Activated CD8-positive, alpha-beta memory T cell treated with anti-CD3 and anti-CD28 coated beads for 24 hours (primary cell): Measurements from ENCODE around the gene RETN.

Source experiments
- DNase-seq: peaks from one replicate; pipeline ENCODE4 v3.0.0-alpha.2; 2020

Gene RETN

GRCh38 chr19:7709932-7710460 lies 41.1 kb downstream of the RETN start:
- no peak for DNase-seq

DNA sequence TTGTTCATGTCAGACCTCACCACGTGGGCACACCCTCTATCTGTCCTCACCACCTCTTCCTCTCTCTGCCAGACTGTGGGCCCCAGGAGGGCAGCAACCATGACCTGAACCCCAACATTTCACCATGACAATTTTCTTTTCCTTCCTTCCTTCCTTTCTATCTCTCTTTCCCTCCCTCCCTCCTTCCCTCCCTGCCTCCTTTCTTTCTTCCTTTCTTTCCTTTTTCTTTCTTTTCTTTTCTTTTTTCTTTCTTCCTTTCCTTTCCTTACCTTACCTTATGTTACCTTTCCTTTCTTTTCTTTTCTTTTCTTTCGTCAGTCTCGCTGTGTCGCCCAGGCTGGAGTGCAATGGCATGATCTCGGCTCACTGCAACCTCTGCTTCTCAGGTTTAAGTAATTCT lies 41.8 kb downstream of the RETN start:
- DNase-seq: no peak

DNA sequence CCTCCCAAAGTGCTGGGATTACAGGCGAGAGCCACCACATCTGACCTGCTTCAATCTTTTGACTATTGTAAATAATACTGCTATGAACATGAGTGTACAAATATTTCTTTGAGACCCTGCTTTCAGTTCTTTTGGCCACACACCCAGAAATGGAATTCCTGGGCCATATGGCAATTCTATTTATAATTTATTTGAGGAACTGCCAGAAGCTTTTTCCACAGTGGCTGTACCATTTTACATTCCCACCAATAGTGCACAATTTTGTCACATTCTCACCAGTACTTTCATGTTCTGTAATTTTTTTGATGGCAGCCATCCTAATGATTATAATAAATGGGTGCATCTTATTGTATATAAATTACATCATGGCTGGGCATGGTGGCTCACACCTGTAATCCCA lies 46.8 kb downstream of the RETN start:
- DNase-seq: no peak

GRCh38 chr19:7716762-7717161 lies 47.9 kb downstream of the RETN start:
- DNase-seq: no peak

GRCh38 chr19:7718668-7719067 lies 49.8 kb downstream of the RETN start:
- no peak for DNase-seq
